Measurements from ENCODE around the gene ANKRD34B. TPM values are rescaled to one million over a fixed set of nuclear protein-coding genes. Genes with fewer than 3 reads are reported as not detected.

Gene ANKRD34B
- total RNA-seq (2021) = 1.6 to 3.6 TPM (median 3.4 TPM) in 3 replicates
- Bru-seq, nascent RNA = percentile 54 among the genes with signal in this experiment
- long read RNA-seq, experiment 1, partial matches to known transcripts = 0 of 9 reads
- long read RNA-seq, experiment 1, other reads (novel, unspliced or antisense) = 9 of 9 reads
- long read RNA-seq, experiment 2, partial matches to known transcripts = 0 of 7 reads
- long read RNA-seq, experiment 2, other reads (novel, unspliced or antisense) = 7 of 7 reads
- long read RNA-seq, experiment 3, partial matches to known transcripts = 0 of 2 reads
- long read RNA-seq, experiment 3, other reads (novel, unspliced or antisense) = 2 of 2 reads

DNA sequence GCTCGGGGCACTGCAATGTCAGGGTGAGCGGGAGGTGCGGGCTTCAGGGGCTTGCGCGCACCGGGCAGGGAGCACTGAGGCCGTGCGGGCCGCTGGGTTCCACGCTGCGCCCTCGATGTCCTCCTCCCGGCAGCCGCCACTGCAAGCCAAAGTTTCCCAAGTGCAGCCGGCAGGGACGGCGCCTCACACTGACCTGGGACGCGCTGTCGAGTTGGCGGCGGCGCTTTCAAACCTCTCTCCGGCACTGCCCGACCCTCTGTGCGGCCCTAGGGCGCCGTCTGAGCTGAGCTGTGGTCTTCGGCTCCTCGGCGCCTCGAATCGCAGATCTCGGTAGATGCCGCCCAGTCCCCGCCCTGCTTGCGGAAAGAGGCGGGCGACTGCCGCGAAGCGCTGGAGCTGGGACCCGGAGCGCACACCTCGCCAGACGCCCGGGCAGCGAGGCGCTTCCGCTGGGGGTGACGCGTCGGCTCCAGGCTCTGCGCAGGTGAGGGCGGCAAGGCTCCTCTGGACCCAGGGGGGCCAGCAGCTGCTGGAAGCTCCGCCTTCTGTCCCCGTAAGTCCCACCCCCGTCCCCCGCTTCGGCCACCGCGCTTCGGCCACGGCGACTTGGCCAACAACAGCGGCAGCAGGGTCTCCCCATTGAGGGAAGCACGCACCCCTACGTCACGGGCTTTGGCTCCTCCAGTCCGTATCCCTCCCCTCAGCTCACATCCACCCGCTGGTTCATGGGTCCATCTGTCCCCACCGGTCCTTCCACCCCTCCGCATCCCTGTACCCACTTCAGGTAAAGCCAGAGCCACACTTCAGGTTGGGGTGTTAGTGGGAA is at the start of gene ANKRD34B:
Gene ANKRD34B, minus strand, starts transcription at position 320 of the 826 bp plus-strand sequence. CDS start 10,261 bp downstream, outside the sequence.
- DNase-seq (ENCODE audit: low spot score) (peak; percentile 80), ATAC-seq (peak; percentile 80)
- peaks cover 8% of the 10 kb centered on the region for H3K9me3 Mint-ChIP-seq
- H3K27me3 Mint-ChIP-seq (ENCODE audit: low read depth) = peaks cover 96% of the 10 kb centered on the region
- peak within 1 kb of the TSS; percentile 70 for H3K4me3 Mint-ChIP-seq
- peaks cover 8% of the 10 kb centered on the region; the same call in 1 of the 2 replicates for H3K4me1 Mint-ChIP-seq
- ChIA-PET CTCF (interaction anchor here (0.7 to 3.0 kb wide), 5 partner anchors 23 to 224 kb away, joined by 3 to 17 read pairs (median 4); partner anchors contain the start of gene FAM151B), POLR2A (interaction anchor here (0.6 to 1.0 kb wide), 6 partner anchors 11 to 163 kb away, joined by 3 to 11 read pairs (median 3); partner anchors contain the start of genes FAM151B and ZFYVE16)
- no peak within 1 kb of the TSS for H3K27ac Mint-ChIP-seq
- peaks cover 4% of the 10 kb centered on the region for H3K36me3 Mint-ChIP-seq
- TF ChIP-seq, protein P1, sequence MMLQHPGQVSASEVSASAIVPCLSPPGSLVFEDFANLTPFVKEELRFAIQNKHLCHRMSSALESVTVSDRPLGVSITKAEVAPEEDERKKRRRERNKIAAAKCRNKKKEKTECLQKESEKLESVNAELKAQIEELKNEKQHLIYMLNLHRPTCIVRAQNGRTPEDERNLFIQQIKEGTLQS (CRISPR knock-in tag; conservative IDR thresholded peaks at IDR 0.05) = no peak
- TF ChIP-seq, protein P2, sequence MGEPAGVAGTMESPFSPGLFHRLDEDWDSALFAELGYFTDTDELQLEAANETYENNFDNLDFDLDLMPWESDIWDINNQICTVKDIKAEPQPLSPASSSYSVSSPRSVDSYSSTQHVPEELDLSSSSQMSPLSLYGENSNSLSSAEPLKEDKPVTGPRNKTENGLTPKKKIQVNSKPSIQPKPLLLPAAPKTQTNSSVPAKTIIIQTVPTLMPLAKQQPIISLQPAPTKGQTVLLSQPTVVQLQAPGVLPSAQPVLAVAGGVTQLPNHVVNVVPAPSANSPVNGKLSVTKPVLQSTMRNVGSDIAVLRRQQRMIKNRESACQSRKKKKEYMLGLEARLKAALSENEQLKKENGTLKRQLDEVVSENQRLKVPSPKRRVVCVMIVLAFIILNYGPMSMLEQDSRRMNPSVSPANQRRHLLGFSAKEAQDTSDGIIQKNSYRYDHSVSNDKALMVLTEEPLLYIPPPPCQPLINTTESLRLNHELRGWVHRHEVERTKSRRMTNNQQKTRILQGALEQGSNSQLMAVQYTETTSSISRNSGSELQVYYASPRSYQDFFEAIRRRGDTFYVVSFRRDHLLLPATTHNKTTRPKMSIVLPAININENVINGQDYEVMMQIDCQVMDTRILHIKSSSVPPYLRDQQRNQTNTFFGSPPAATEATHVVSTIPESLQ (CRISPR knock-in tag; IDR thresholded peaks at IDR 0.05) = no peak
- no peak; the same call in 1 of the 2 replicates for TF ChIP-seq NR2C2 (CRISPR knock-in tag; IDR thresholded peaks at IDR 0.05)
- TF ChIP-seq, protein P3, sequence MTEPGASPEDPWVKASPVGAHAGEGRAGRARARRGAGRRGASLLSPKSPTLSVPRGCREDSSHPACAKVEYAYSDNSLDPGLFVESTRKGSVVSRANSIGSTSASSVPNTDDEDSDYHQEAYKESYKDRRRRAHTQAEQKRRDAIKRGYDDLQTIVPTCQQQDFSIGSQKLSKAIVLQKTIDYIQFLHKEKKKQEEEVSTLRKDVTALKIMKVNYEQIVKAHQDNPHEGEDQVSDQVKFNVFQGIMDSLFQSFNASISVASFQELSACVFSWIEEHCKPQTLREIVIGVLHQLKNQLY (CRISPR knock-in tag; IDR thresholded peaks at IDR 0.05) = no peak
- no peak for TF ChIP-seq SMAD3 (CRISPR knock-in tag; IDR thresholded peaks at IDR 0.05; ENCODE audit: borderline replicate concordance)
- TF ChIP-seq NR1H2 (CRISPR knock-in tag; IDR thresholded peaks at IDR 0.05) = no peak
- TF ChIP-seq MXD4 (CRISPR knock-in tag; IDR thresholded peaks at IDR 0.05; ENCODE audit: borderline replicate concordance) = no peak
- TF ChIP-seq, protein P4, sequence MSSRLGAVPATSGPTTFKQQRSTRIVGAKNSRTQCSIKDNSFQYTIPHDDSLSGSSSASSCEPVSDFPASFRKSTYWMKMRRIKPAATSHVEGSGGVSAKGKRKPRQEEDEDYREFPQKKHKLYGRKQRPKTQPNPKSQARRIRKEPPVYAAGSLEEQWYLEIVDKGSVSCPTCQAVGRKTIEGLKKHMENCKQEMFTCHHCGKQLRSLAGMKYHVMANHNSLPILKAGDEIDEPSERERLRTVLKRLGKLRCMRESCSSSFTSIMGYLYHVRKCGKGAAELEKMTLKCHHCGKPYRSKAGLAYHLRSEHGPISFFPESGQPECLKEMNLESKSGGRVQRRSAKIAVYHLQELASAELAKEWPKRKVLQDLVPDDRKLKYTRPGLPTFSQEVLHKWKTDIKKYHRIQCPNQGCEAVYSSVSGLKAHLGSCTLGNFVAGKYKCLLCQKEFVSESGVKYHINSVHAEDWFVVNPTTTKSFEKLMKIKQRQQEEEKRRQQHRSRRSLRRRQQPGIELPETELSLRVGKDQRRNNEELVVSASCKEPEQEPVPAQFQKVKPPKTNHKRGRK (CRISPR knock-in tag; IDR thresholded peaks at IDR 0.05; ENCODE audit: borderline replicate concordance) = no peak
- TF ChIP-seq TCF7 (CRISPR knock-in tag; IDR thresholded peaks at IDR 0.05; ENCODE audit: low read depth) = no peak
- no peak for TF ChIP-seq ZNF396 (CRISPR knock-in tag; IDR thresholded peaks at IDR 0.05; ENCODE audit: borderline replicate concordance)
- no peak for TF ChIP-seq GABPB1 (CRISPR knock-in tag; IDR thresholded peaks at IDR 0.05)
- TF ChIP-seq NFATC4 (CRISPR knock-in tag; IDR thresholded peaks at IDR 0.05) = no peak
- no peak for TF ChIP-seq GRHL2 (CRISPR knock-in tag; IDR thresholded peaks at IDR 0.05; ENCODE audit: insufficient replicate concordance, severe bottlenecking)
- TF ChIP-seq ZBTB21 (CRISPR knock-in tag; IDR thresholded peaks at IDR 0.05; ENCODE audit: borderline replicate concordance) = peak; percentile 76; the same call in 1 of the 2 replicates
- TF ChIP-seq, protein P5, sequence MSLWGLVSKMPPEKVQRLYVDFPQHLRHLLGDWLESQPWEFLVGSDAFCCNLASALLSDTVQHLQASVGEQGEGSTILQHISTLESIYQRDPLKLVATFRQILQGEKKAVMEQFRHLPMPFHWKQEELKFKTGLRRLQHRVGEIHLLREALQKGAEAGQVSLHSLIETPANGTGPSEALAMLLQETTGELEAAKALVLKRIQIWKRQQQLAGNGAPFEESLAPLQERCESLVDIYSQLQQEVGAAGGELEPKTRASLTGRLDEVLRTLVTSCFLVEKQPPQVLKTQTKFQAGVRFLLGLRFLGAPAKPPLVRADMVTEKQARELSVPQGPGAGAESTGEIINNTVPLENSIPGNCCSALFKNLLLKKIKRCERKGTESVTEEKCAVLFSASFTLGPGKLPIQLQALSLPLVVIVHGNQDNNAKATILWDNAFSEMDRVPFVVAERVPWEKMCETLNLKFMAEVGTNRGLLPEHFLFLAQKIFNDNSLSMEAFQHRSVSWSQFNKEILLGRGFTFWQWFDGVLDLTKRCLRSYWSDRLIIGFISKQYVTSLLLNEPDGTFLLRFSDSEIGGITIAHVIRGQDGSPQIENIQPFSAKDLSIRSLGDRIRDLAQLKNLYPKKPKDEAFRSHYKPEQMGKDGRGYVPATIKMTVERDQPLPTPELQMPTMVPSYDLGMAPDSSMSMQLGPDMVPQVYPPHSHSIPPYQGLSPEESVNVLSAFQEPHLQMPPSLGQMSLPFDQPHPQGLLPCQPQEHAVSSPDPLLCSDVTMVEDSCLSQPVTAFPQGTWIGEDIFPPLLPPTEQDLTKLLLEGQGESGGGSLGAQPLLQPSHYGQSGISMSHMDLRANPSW (CRISPR knock-in tag; conservative IDR thresholded peaks at IDR 0.05; ENCODE audit: low read depth) = no peak
- TF ChIP-seq, protein P6, sequence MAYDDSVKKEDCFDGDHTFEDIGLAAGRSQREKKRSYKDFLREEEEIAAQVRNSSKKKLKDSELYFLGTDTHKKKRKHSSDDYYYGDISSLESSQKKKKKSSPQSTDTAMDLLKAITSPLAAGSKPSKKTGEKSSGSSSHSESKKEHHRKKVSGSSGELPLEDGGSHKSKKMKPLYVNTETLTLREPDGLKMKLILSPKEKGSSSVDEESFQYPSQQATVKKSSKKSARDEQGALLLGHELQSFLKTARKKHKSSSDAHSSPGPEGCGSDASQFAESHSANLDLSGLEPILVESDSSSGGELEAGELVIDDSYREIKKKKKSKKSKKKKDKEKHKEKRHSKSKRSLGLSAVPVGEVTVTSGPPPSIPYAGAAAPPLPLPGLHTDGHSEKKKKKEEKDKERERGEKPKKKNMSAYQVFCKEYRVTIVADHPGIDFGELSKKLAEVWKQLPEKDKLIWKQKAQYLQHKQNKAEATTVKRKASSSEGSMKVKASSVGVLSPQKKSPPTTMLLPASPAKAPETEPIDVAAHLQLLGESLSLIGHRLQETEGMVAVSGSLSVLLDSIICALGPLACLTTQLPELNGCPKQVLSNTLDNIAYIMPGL (CRISPR knock-in tag; IDR thresholded peaks at IDR 0.05) = peak; percentile 51; the same call in 1 of the 2 replicates
- no peak for TF ChIP-seq ZNF317 (CRISPR knock-in tag; IDR thresholded peaks at IDR 0.05; ENCODE audit: borderline replicate concordance, low read depth)
- TF ChIP-seq ESRRA (CRISPR knock-in tag; IDR thresholded peaks at IDR 0.05; ENCODE audit: borderline replicate concordance) = 0 out of 2 replicates have a peak, but pooled peaks have one; percentile 47
- TF ChIP-seq, protein P7, sequence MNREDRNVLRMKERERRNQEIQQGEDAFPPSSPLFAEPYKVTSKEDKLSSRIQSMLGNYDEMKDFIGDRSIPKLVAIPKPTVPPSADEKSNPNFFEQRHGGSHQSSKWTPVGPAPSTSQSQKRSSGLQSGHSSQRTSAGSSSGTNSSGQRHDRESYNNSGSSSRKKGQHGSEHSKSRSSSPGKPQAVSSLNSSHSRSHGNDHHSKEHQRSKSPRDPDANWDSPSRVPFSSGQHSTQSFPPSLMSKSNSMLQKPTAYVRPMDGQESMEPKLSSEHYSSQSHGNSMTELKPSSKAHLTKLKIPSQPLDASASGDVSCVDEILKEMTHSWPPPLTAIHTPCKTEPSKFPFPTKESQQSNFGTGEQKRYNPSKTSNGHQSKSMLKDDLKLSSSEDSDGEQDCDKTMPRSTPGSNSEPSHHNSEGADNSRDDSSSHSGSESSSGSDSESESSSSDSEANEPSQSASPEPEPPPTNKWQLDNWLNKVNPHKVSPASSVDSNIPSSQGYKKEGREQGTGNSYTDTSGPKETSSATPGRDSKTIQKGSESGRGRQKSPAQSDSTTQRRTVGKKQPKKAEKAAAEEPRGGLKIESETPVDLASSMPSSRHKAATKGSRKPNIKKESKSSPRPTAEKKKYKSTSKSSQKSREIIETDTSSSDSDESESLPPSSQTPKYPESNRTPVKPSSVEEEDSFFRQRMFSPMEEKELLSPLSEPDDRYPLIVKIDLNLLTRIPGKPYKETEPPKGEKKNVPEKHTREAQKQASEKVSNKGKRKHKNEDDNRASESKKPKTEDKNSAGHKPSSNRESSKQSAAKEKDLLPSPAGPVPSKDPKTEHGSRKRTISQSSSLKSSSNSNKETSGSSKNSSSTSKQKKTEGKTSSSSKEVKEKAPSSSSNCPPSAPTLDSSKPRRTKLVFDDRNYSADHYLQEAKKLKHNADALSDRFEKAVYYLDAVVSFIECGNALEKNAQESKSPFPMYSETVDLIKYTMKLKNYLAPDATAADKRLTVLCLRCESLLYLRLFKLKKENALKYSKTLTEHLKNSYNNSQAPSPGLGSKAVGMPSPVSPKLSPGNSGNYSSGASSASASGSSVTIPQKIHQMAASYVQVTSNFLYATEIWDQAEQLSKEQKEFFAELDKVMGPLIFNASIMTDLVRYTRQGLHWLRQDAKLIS (CRISPR knock-in tag; IDR thresholded peaks at IDR 0.05; ENCODE audit: borderline replicate concordance) = no peak
- TF ChIP-seq NFE2L1 (CRISPR knock-in tag; IDR thresholded peaks at IDR 0.05) = peak; percentile 50; the same call in 1 of the 2 replicates

Data from WTC11 (cell line).